Mesodermal cell (in vitro differentiated cells): ENCODE measurements around the gene RCC2.
"Not testable (repeated sequence)": the region's sequence is repeated elsewhere in the genome, so short reads cannot be mapped to it uniquely, and the experiment has no call there.

Source experiments
- H3K27ac ChIP-seq: 2 replicates; pipeline ENCODE4 v1.7.0; 2013; ENCODE audit warnings: mild to moderate bottlenecking, low read depth, low read length, moderate library complexity; ENCODE audit not compliant: severe bottlenecking
- H3K36me3 ChIP-seq: 2 replicates; pipeline ENCODE4 v1.7.1; 2013; ENCODE audit warnings: mild to moderate bottlenecking, low read length, moderate library complexity; ENCODE audit not compliant: control insufficient read depth, insufficient read depth
- H3K4me1 ChIP-seq: one replicate; pipeline ENCODE4 v1.7.1; 2013; ENCODE audit warnings: mild to moderate bottlenecking, low read length; ENCODE audit not compliant: insufficient read depth, control insufficient read depth, poor library complexity, severe bottlenecking
- H3K4me3 ChIP-seq: 2 replicates; pipeline ENCODE4 v1.7.0; 2013; ENCODE audit warnings: low read length, control low read depth, mild to moderate bottlenecking; ENCODE audit not compliant: insufficient read depth, poor library complexity, severe bottlenecking; ENCODE audit errors: extremely low read depth
- H3K9me3 ChIP-seq: 2 replicates; pipeline ENCODE4 v1.7.1; 2013; ENCODE audit warnings: mild to moderate bottlenecking, low read length, moderate library complexity; ENCODE audit not compliant: control insufficient read depth
- WGBS, 2 experiments: methylation state at CpG; one replicate each; pipeline ENCODE4 v1.1.5; 2013; ENCODE audit warnings: missing lambda C conversion rate in 2 of 2; ENCODE audit not compliant: insufficient coverage in 2 of 2; 5-methylcytosine and 5-hydroxymethylcytosine counted together

Gene RCC2

DNA sequence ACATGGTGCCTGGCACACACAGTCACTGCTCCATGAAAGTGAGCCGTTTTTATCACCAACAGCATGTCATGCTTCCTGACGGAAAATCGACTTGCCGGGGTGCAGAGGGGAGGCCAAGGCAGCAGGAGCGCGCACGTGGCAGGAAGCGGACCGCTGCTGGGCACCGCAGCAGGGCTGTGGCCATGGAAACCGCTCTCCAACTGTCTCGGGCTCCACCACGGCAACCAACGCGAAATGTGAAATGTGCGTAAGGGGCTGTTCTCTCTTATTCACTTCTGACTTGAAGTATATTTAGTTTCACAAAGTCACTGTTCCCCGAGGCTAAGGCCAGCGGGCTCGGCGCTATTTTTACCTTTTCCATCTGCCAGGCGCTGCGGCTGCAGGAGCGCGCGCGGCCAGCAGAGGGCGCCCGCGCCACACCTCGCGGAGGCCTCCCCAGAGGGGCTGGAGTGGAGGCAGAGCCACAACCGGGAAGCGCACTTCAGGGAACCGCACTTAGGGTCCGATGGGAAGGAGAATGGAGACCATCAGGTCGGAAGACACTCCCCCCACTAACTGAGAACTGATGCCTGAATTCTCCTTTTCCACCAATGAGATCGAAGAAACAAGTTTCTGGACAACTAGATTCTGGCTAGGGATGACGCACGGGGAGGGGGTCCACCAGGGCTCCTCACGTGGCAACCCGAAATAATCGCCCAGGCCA lies 19.7 kb downstream of the RCC2 start:
- Histone ChIP-seq H3K9me3 (no peaks in the 10 kb centered on the region), H3K4me3 (no peak overlapping the region), H3K36me3 (peaks cover 99% of the 10 kb centered on the region), H3K27ac (no peak overlapping the region), H3K4me1 (peaks cover 6% of the 10 kb centered on the region)
- 55 to 84% methylated on average over 27 to 34 of the region's 42 CpGs for WGBS, 2 experiments

DNA sequence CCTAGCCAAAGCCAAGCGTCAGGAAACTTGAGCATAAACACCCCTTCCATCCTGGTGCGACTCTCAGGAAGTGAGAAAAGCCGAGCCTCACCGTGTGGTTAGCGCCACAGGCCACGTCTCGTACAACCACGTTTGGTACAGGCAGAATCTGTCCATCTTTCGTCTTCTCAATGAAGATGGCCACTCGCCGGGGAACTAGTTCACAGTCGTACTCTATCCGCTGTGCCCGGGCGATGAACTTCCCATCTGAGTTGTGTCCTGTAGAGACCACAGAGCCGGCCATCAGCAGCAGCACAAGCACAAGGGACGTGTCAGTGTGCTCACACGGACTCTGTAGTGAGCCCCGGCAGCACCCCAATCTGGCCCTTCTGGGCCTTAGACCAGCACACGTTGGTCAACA lies 23.1 kb downstream of the RCC2 start:
- Histone ChIP-seq H3K4me1 (no peaks in the 10 kb centered on the region), H3K36me3 (peaks cover 99% of the 10 kb centered on the region), H3K4me3 (no peak overlapping the region), H3K27ac (no peak overlapping the region), H3K9me3 (no peaks in the 10 kb centered on the region)
- 97% methylated on average over 19 to 20 of the region's 20 CpGs for WGBS, 2 experiments

DNA sequence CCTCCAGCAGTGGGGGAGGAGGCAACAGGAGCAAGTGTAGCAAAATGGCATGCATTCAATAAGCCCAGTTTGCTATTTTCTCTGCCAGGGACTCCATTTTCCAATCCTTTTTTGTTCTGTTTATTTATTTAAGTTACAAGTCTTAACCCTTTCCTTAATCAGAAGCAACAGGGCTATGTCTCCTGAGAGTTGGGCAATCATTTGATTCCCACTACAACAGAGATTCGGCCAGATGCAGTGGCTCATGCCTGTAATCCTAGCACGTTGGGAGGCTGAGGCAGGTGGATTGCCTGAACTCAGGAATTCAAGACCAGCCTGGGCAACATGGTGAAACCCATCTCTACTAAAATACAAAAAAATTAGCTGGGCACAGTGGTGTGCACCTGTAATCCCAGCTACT lies 25.5 kb downstream of the RCC2 start:
- Histone ChIP-seq H3K36me3 (peaks cover 99% of the 10 kb centered on the region), H3K27ac (no peak overlapping the region)
- 90 to 93% methylated on average over 2 of the region's 2 CpGs for WGBS, 2 experiments

DNA sequence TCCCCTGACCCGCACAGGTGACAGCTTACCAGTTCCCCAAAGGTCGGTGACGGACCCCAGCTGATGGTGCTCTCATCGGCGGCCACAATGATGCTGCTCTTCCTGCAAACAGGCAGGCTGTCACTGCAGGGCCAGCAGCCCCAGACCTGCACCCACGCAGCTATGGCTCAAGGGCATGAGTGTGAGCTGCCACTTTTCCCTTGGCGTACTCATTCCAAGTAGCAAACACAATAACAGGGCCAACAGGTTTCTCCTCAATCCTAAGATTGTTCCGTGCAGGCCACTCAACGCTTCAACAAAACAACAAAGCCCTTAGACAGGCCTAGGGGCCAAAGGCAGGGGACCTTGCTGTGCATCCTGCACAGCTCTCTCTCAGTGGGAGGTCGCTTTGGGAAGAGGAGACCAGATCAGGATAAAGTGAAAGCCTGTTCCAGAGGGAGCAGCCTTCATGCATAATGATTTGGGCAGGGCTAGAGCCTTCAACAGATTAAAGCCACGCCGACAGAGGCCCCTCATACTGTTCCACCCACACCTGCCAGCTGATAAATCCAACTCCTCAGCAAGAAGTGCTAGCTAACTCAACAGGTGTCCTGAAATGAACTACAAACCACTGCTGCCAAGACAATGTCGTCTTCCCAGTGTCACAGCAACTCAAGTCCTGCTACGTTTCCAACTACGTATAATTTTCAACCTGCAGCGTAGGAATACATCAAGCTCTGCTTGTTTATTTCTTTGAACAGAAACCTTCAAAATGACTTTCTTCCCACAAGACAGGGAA lies 27.2 kb downstream of the RCC2 start:
- H3K9me3 ChIP-seq = no peaks in the 10 kb centered on the region
- WGBS, 2 experiments = 97 to 99% methylated on average over 10 to 14 of the region's 16 CpGs
- no peak overlapping the region for H3K4me3 ChIP-seq
- H3K4me1 ChIP-seq = no peaks in the 10 kb centered on the region
- peaks cover 95% of the 10 kb centered on the region for H3K36me3 ChIP-seq
- H3K27ac ChIP-seq = no peak overlapping the region

More for the DNA sequence above, 25.5 kb downstream of the RCC2 start:
- no peaks in the 10 kb centered on the region for H3K4me1 ChIP-seq
- no peak overlapping the region for H3K4me3 ChIP-seq
- no peaks in the 10 kb centered on the region for H3K9me3 ChIP-seq

DNA sequence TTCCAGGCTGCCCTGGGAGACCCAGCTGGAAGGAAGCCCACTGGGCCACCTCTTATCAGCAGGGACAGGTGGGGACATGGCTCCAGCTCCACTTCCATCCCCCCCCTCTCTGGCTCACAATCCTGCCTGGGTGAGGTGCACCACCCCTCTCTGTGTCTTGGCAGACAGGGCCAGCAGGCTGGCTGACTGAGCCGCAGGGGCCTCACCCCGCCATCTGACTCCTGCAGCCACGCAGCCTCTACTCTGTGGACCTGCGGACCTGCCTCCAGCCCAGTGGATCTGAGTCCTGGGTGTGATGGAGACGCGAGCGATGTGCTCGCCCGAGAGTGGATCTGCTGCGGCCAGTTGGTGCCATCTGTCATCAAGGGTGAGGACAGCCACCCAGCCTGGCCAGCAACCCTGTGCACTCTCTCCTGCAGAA lies 30.1 kb downstream of the RCC2 start:
- Histone ChIP-seq H3K4me3 (no peak overlapping the region), H3K27ac (no peak overlapping the region), H3K36me3 (peaks cover 76% of the 10 kb centered on the region), H3K4me1 (no peaks in the 10 kb centered on the region), H3K9me3 (no peaks in the 10 kb centered on the region)
- WGBS, 2 experiments = 93 to 98% methylated on average over 10 of the region's 10 CpGs

- H3K4me1 ChIP-seq, H3K9me3 ChIP-seq, H3K4me3 ChIP-seq, H3K27ac ChIP-seq: not testable (repeated sequence)
- H3K36me3 ChIP-seq = peaks cover 61% of the 10 kb centered on the region
- 93 to 97% methylated on average over 24 to 30 of the region's 30 CpGs for WGBS, 2 experiments
Observed at GRCh38 chr1:17407786-17408514, 31.5 kb downstream of the RCC2 start.

DNA sequence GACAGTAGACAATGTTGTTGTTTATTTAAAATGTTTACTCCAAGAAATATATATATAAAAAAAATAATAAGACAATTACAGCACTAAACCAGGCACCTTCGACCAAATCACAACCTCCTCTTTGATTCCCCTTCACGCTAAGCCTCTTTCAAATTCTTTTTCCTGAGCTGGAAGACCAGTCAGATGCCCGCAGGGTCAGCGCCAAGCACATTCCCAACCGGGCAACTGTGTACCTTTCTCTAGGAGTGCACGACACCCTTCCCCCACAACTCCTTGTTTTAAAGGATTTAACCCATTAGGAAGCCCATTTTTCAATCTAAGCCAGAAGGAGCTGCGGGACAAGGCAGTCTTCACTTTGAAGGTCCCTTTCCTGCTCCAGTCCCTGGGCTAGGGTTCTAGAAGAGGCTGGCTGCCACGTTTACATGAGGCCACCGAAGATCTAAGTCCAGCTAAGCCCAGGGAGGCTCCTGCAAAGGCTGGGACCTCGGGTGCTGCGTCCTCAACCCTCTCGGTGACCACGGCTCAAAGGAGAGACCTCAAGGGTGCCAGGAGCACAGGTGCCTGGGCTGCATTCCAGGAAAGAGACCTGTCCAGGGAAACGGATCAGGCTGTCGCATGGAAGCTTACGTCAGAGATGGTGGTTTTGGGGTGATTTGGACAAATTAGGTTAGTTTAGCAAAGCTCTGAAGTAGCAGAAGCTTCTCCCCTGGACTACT lies 32.6 kb downstream of the RCC2 start:
- not testable (repeated sequence) for H3K4me1 ChIP-seq, H3K4me3 ChIP-seq, H3K27ac ChIP-seq, H3K9me3 ChIP-seq
- WGBS, 2 experiments = 91 to 92% methylated on average over 12 to 14 of the region's 16 CpGs
- peaks cover 51% of the 10 kb centered on the region for H3K36me3 ChIP-seq

DNA sequence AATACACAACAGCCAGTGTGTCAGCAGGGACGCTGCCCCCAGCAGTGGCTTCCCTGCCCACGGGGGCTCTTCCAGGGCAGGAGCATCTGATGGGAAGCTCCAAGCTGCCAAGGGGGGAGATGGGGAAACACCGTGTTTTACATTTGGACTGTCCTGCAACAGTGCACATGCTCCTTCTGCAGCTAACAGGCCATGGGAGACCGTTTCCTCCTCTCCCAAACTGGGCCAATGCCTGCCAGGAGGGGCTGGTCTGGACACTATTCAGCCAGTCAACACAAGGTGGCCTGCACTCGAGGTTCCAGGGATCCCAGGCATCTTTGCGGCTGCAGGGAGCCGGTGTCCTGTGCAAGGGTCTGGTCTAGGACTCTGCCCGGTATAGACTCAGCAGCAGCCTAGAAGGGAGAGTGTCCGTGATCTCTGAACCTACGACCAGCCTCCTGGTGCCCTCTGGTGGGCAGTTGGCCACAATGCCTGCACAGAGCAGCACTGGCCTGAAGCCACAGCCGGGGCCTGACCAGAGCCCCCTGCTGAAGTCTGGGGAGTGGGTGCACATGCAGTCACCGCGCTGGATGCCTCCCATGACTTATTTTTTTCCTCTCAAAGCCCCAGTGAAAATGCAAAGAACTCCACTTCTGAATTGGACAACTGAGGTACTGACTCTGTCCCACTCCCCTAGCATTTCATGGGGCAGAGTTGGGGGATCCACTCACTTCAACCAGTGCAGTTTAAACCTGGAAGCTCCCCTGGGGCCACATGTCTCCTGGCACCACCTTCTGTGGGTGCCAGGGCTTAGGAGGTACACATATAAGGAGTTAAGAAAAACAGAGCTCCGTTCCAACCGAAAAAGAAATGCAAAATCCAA lies 33.3 kb downstream of the RCC2 start:
- Histone ChIP-seq H3K9me3 (no peaks in the 10 kb centered on the region), H3K27ac (no peak overlapping the region), H3K4me3 (no peak overlapping the region), H3K36me3 (peaks cover 43% of the 10 kb centered on the region), H3K4me1 (no peaks in the 10 kb centered on the region)
- WGBS, 2 experiments = 65 to 80% methylated on average over 12 to 13 of the region's 15 CpGs

DNA sequence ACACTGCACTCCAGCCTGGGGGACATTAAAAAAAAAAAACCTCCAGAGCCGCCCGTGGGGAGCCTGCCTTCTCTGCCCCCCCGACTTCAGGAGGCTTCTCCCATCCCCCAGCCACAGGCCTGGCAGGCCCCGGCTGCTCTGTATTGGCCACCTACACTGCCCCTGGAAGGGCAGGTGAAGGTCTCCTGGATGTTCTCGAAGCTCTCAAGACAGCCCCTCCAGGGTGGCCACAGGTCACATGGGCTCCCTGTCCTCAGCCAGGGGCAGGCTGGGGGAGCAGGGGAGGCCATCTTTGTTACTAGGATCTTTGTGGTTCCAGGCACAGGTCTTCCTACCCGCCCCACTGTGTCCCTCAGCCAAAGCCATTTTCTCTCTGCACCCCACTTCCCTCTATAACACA lies 34.7 kb downstream of the RCC2 start:
- Histone ChIP-seq H3K9me3 (no peaks in the 10 kb centered on the region), H3K27ac (no peak overlapping the region), H3K4me3 (no peak overlapping the region), H3K36me3 (peaks cover 30% of the 10 kb centered on the region), H3K4me1 (no peaks in the 10 kb centered on the region)
- WGBS, 2 experiments = 66 to 80% methylated on average over 4 to 5 of the region's 6 CpGs
